Right atrium auricular region (tissue), 2 donors: ENCODE measurements around the gene KCNT2. TPM values are rescaled to one million over a fixed set of nuclear protein-coding genes. Genes with fewer than 3 reads are reported as not detected.

Source experiments
- DNase-seq: peaks from one replicate; pipeline ENCODE4 v3.0.0-alpha.2; 2019; ENCODE audit warnings: low spot score
- H3K27ac ChIP-seq, 2 donors: fragments of 200-600 bp; sonication (generic); 1 replicate in 1 of 2; 2 replicates in 1 of 2; pipeline ENCODE4 v1.5.1; 2016 to 2019
- H3K27me3 ChIP-seq, 2 donors: fragments of 200-600 bp; sonication (generic); one replicate each; pipeline versions ENCODE4 v1.5.1 to v1.6.0; 2017 to 2019
- H3K36me3 ChIP-seq: fragments of 200-600 bp; sonication (generic); one replicate; pipeline ENCODE4 v1.5.1; 2016
- H3K4me1 ChIP-seq, 2 donors: fragments of 200-600 bp; sonication (generic); one replicate each; pipeline versions ENCODE4 v1.5.1 to v1.6.0; 2017 to 2019
- H3K4me3 ChIP-seq, 2 donors: fragments of 200-600 bp; sonication (generic); 1 replicate in 1 of 2; 2 replicates in 1 of 2; pipeline ENCODE4 v1.5.1; 2017 to 2019; ENCODE audit warnings: mild to moderate bottlenecking in 1 of 2, moderate library complexity in 1 of 2
- H3K9me3 ChIP-seq, 2 donors: fragments of 200-600 bp; sonication (generic); one replicate each; pipeline ENCODE4 v1.5.1; 2019
- total RNA-seq, 2 donors: library from RNA; depleted of rRNA; stranded (reverse); fragments of >200 nt; gene quantifications; one replicate each; pipeline ENCODE4 v1.1.0, GENCODE V29; 2016
- TF ChIP-seq, protein P1 (sequence below), 2 donors: fragments of 200-600 bp; sonication (generic); IDR thresholded peaks; one replicate each; pipeline ENCODE4 v1.5.1; 2019; ENCODE audit warnings: antibody characterized with exemption in 2 of 2

Gene KCNT2
- total RNA-seq, 2 donors from 2014 or later, result 3.9 to 14.1 TPM

DNA sequence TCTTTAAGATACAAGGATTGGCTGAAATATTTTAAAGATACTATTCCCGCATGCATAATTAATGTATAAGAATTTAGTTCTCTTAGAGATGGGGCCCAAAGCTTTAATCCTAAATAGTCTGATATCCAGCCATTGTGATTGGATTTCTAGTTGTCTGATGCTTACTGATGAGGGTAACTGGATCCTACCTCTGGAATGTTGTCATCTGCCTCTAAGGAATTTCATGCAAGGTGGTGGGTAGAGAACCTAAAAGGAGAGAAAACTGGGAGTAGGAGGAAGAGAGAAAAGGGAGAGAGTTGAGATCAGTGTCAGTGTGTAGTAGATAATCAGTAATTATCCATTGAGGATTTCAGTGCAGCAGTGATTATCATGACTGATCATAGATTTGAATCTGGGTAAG is 295.5 kb downstream of the KCNT2 start:
- Histone ChIP-seq H3K9me3 (no peaks in the 10 kb centered on the region), H3K4me3 (no peak overlapping the region), H3K4me1 (no peaks in the 10 kb centered on the region), H3K27ac (no peak overlapping the region), H3K27me3 (no peaks in the 10 kb centered on the region), H3K36me3 (no peaks in the 10 kb centered on the region)
- TF ChIP-seq, protein P1, sequence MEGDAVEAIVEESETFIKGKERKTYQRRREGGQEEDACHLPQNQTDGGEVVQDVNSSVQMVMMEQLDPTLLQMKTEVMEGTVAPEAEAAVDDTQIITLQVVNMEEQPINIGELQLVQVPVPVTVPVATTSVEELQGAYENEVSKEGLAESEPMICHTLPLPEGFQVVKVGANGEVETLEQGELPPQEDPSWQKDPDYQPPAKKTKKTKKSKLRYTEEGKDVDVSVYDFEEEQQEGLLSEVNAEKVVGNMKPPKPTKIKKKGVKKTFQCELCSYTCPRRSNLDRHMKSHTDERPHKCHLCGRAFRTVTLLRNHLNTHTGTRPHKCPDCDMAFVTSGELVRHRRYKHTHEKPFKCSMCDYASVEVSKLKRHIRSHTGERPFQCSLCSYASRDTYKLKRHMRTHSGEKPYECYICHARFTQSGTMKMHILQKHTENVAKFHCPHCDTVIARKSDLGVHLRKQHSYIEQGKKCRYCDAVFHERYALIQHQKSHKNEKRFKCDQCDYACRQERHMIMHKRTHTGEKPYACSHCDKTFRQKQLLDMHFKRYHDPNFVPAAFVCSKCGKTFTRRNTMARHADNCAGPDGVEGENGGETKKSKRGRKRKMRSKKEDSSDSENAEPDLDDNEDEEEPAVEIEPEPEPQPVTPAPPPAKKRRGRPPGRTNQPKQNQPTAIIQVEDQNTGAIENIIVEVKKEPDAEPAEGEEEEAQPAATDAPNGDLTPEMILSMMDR (IDR thresholded peaks at IDR 0.05), result no peak
- no peak for DNase-seq

DNA sequence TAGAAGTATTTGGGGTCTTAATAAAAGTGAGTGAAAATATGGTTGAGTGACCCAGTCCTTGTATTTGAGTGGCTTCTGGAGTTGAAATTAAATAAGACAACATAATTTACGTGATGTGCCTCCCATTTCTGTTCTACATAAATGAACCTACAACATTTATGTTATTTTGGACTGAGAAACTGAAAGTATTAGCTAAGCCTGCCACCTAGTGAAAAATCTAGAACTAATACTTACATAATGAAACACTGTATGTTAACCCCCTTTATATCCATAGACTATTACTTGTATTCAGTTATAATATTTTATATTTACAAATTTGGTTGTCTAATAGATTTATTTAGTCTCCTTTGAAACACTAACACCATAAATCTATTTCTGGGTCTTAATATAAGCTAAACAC is 298.9 kb downstream of the KCNT2 start:
- H3K27me3 ChIP-seq, result no peaks in the 10 kb centered on the region
- H3K9me3 ChIP-seq, result no peaks in the 10 kb centered on the region
- no peak overlapping the region for H3K4me3 ChIP-seq
- no peaks in the 10 kb centered on the region for H3K36me3 ChIP-seq
- TF ChIP-seq, protein P1 (IDR thresholded peaks at IDR 0.05), result peak in 1 of 2 donors; percentile 47
- DNase-seq, result no peak
- no peak overlapping the region for H3K27ac ChIP-seq
- H3K4me1 ChIP-seq, result no peaks in the 10 kb centered on the region

DNA sequence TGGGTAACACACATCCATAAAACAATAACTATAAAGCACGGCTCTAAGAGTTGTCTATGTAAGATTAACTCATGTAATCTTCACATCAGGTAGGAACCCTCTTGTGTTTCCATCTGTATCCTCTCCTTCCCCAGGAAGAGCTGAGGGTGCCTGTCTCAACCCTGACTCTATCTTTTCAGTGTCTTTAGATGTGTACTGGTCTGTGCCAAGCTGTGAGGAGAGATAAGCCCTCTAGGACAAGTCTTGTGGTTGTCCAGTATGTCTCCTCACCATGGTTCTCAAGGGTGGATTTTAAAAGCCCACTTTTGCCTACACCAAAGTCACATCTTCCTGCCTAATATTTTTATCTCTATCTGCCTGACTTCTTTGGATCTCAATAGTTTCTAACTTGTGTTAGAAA is 300.1 kb downstream of the KCNT2 start:
- TF ChIP-seq, protein P1 (IDR thresholded peaks at IDR 0.05), result no peak
- Histone ChIP-seq H3K36me3 (no peaks in the 10 kb centered on the region), H3K9me3 (no peaks in the 10 kb centered on the region), H3K27me3 (no peaks in the 10 kb centered on the region), H3K27ac (no peak overlapping the region), H3K4me3 (no peak overlapping the region), H3K4me1 (no peaks in the 10 kb centered on the region)
- DNase-seq, result no peak

DNA sequence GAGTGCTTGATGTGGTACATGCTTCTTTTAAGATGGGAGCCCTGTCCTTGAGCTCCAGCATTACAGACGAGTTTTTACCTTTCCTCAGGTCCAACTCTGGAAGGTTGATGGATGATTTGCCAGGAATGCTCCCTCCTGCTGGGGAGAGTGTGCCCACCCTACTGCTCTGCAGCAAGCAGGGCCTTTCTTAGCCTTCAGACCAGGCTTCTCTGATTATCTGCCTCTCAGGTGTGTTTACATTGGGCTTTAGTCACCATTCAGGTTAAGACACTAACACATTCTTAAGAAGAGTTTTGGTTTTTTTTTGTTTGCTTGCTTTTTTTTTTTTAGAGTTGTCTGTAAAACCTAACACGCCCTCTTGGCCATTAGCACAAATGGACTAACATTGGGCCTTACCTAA is 301.8 kb downstream of the KCNT2 start:
- H3K9me3 ChIP-seq, result no peaks in the 10 kb centered on the region
- H3K4me3 ChIP-seq, result no peak overlapping the region
- H3K36me3 ChIP-seq, result no peaks in the 10 kb centered on the region
- no peaks in the 10 kb centered on the region for H3K27me3 ChIP-seq
- TF ChIP-seq, protein P1 (IDR thresholded peaks at IDR 0.05), result no peak
- H3K4me1 ChIP-seq, result no peaks in the 10 kb centered on the region
- no peak for DNase-seq
- H3K27ac ChIP-seq, result no peak overlapping the region

DNA sequence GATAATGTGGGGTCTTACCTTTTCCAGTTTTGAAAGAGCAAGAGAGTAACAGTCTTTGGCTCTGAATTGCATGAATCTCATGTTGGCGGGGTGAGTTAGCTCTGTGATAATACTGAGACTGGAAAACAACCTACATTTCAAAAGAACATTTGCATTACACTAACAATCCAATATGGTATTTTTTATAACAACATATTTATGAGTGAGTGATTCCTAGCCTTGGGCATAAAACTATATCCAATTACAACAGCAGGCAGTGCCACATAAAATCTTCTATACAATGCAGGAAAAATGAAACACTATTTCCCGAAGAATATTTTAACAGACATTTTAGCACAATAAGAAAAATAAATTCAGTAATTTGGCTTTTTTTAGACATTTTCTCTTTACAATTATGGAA is 303.0 kb downstream of the KCNT2 start:
- H3K27me3 ChIP-seq, result no peaks in the 10 kb centered on the region
- TF ChIP-seq, protein P1 (IDR thresholded peaks at IDR 0.05), result no peak

DNA sequence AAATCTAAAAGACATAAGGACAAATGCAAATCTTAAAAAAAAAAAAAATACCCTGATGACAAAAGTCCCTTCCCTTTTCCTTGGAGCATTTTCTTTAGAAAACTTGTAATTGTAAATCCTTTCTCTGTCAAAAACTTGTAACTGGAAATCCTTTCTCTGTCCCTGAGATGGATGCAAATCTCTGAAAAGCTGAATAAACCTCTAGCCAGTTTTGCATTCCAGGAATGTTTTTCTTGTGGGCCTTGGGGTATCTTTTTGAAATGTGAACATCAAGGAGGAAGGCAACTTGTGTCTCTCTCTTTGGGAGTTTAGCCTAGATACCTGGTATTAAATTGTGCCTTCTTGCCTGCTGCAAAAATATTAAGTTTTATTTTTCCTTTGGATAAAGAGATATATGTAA is 305.3 kb downstream of the KCNT2 start:
- H3K27me3 ChIP-seq, result no peaks in the 10 kb centered on the region
- H3K27ac ChIP-seq, result no peak overlapping the region
- no peak overlapping the region for H3K4me3 ChIP-seq
- H3K9me3 ChIP-seq, result no peaks in the 10 kb centered on the region
- DNase-seq, result no peak
- H3K36me3 ChIP-seq, result no peaks in the 10 kb centered on the region
- no peaks in the 10 kb centered on the region for H3K4me1 ChIP-seq
- TF ChIP-seq, protein P1 (IDR thresholded peaks at IDR 0.05), result no peak

More for the DNA sequence above, 303.0 kb downstream of the KCNT2 start:
- Histone ChIP-seq H3K4me3 (no peak overlapping the region), H3K9me3 (no peaks in the 10 kb centered on the region), H3K4me1 (no peaks in the 10 kb centered on the region), H3K36me3 (no peaks in the 10 kb centered on the region), H3K27ac (no peak overlapping the region)
- DNase-seq, result no peak
